Activated naive CD8-positive, alpha-beta T cell treated with anti-CD3 and anti-CD28 coated beads for 36 hours (primary cell): ENCODE measurements around the gene DYTN. TPM values are rescaled to one million over a fixed set of nuclear protein-coding genes. Genes with fewer than 3 reads are reported as not detected.
"Not testable (repeated sequence)": the region's sequence is repeated elsewhere in the genome, so short reads cannot be mapped to it uniquely, and the experiment has no call there.

Source experiments
- DNase-seq: peaks from one replicate; pipeline ENCODE4 v3.0.0; 2021
- H3K27ac Mint-ChIP-seq: one replicate; pipeline ENCODE4 v1.8.0; 2022; ENCODE audit warnings: mild to moderate bottlenecking, moderate library complexity, mixed read lengths
- H3K27me3 Mint-ChIP-seq: one replicate; pipeline ENCODE4 v1.8.0; 2022; ENCODE audit warnings: mild to moderate bottlenecking, mixed read lengths
- H3K36me3 Mint-ChIP-seq: one replicate; pipeline ENCODE4 v1.8.0; 2021; ENCODE audit warnings: mild to moderate bottlenecking, mixed read lengths
- H3K4me1 Mint-ChIP-seq: one replicate; pipeline ENCODE4 v1.8.0; 2021; ENCODE audit warnings: mixed read lengths
- H3K4me3 Mint-ChIP-seq: one replicate; pipeline ENCODE4 v1.8.0; 2022; ENCODE audit warnings: mild to moderate bottlenecking, moderate library complexity, mixed read lengths
- H3K9me3 Mint-ChIP-seq: one replicate; pipeline ENCODE4 v1.8.0; 2022; ENCODE audit warnings: mixed read lengths
- total RNA-seq, 2 experiments: library from RNA; stranded (reverse); gene quantifications; one replicate each; pipeline ENCODE4 v1.2.3, GENCODE V29; 2021

DYTN gene
- total RNA-seq, 2 experiments from 2014 or later, result not detected

GRCh38 chr2:206715183-206715582, 3.0 kb downstream of the DYTN start:
- H3K4me3 Mint-ChIP-seq, H3K27ac Mint-ChIP-seq, H3K9me3 Mint-ChIP-seq, H3K36me3 Mint-ChIP-seq, H3K4me1 Mint-ChIP-seq, DNase-seq: not testable (repeated sequence)
- H3K27me3 Mint-ChIP-seq, result peaks cover 15% of the 10 kb centered on the region

GRCh38 chr2:206713746-206714145, 4.5 kb downstream of the DYTN start:
- no peaks in the 10 kb centered on the region for H3K36me3 Mint-ChIP-seq
- no peak overlapping the region for H3K27ac Mint-ChIP-seq
- H3K9me3 Mint-ChIP-seq, result no peaks in the 10 kb centered on the region
- DNase-seq, result no peak
- peaks cover 11% of the 10 kb centered on the region for H3K27me3 Mint-ChIP-seq
- H3K4me3 Mint-ChIP-seq, result no peak overlapping the region
- H3K4me1 Mint-ChIP-seq, result peaks cover 3% of the 10 kb centered on the region

DNA sequence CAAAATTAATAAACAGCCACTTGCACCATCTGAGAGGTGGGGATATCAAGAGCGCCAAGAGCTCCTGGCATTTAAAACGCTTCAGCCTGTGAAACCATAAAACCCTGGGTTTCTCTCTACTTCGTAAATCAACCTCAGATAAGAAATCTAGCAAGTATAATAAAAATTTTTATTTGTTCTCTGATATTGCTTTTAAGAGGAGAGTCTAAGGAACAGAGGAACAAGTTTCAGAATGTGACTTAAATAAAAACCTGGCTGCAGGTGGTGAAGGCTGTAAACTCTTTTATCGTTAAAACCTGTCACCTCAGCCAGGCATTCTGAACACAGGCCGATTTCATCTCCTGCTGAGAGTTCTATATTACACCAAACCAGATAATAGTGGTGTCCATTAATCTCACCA, 9.9 kb downstream of the DYTN start:
- Mint-ChIP-seq H3K4me3 (no peak overlapping the region), H3K27me3 (peaks cover 8% of the 10 kb centered on the region), H3K9me3 (no peaks in the 10 kb centered on the region), H3K36me3 (no peaks in the 10 kb centered on the region), H3K4me1 (no peaks in the 10 kb centered on the region), H3K27ac (no peak overlapping the region)
- no peak for DNase-seq

DNA sequence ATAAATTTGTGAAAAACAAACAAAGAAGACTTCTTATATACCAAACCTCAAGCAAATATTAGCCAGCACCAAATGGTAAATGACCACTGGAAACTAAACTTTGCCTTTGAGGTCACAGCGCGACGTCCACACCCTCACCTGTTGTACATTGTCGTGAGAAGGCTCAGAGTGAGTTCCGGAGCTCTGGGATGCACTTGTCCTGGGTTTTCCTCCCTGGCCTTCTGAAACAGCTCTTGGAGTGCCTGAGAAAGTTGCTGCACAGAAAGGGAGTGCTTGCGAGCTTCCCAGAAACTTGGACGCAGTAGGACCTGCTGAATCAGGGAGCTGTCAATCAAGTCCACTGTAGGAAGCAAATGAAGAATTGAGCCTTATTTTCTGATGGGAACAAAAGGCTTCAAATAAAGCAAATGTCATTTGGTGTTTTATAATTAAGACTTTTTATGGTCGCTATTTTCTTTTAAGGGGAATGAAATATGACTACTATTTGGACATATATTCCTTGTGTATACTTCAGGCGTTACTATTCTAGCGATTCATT, 11.0 kb downstream of the DYTN start:
- no peak overlapping the region for H3K4me3 Mint-ChIP-seq
- H3K36me3 Mint-ChIP-seq, result no peaks in the 10 kb centered on the region
- peaks cover 9% of the 10 kb centered on the region for H3K27me3 Mint-ChIP-seq
- H3K27ac Mint-ChIP-seq, result no peak overlapping the region
- no peak for DNase-seq
- no peaks in the 10 kb centered on the region for H3K9me3 Mint-ChIP-seq
- no peaks in the 10 kb centered on the region for H3K4me1 Mint-ChIP-seq

DNA sequence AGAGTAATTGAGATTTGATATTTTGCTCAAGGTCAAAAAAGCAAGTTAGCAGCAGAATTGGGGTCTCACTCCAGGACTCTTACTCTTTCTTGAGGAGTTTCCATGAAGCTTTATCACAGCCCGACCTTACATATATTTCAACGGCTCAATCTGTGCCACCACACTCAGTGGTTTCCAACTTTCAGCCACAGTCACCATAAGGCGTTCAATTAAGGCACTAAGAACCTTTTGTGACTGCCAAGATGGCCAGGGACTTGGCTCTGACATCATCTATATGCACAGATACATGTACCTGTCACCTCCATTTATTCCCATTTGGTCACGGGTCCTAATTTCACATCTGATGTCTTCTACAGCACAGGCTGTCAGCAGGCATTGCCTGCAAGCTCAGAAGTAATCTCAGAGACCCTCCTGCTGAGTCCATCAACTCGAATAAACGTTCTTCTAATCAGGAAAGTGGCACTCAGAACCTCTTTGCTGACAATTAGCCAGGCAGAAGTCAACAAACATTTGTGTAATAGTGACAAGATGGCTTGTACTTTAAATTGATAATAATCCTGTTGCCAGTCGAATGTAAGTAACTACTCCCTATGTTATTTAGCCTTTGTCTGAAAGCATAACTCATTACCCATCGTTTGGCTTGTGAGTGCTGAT, 16.1 kb downstream of the DYTN start:
- DNase-seq, result no peak
- no peak overlapping the region for H3K4me3 Mint-ChIP-seq
- peaks cover 5% of the 10 kb centered on the region for H3K4me1 Mint-ChIP-seq
- H3K27ac Mint-ChIP-seq, result no peak overlapping the region
- no peaks in the 10 kb centered on the region for H3K36me3 Mint-ChIP-seq
- no peaks in the 10 kb centered on the region for H3K9me3 Mint-ChIP-seq
- peaks cover 13% of the 10 kb centered on the region for H3K27me3 Mint-ChIP-seq

GRCh38 chr2:206700156-206700555, 18.0 kb downstream of the DYTN start:
- peaks cover 5% of the 10 kb centered on the region for H3K4me1 Mint-ChIP-seq
- H3K4me3 Mint-ChIP-seq, result no peak overlapping the region
- no peak for DNase-seq
- H3K36me3 Mint-ChIP-seq, result no peaks in the 10 kb centered on the region
- H3K9me3 Mint-ChIP-seq, result no peaks in the 10 kb centered on the region
- H3K27ac Mint-ChIP-seq, result no peak overlapping the region
- H3K27me3 Mint-ChIP-seq, result peaks cover 13% of the 10 kb centered on the region

DNA sequence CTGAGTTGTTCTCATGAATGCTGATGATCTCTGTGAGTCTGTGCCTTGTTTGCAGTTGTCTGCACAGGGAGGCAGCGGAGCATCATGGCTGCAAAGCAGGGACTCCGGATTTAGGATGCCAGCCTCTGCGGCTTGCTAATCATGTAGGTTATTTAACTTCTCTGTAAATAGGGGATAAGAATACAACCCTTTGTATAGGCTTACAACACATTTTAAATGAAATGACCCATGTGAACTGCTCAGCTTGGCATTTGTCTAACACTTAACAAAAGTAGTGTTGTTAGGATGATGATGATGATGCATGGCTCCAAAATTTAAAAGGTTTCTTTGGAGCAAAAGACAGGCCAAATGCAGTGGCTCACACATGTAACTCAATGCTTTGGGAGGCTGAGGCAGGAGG, 19.4 kb downstream of the DYTN start:
- Mint-ChIP-seq H3K27me3 (peaks cover 13% of the 10 kb centered on the region), H3K4me3 (no peak overlapping the region), H3K27ac (no peak overlapping the region), H3K9me3 (no peaks in the 10 kb centered on the region), H3K36me3 (no peaks in the 10 kb centered on the region), H3K4me1 (peaks cover 5% of the 10 kb centered on the region)
- no peak for DNase-seq

DNA sequence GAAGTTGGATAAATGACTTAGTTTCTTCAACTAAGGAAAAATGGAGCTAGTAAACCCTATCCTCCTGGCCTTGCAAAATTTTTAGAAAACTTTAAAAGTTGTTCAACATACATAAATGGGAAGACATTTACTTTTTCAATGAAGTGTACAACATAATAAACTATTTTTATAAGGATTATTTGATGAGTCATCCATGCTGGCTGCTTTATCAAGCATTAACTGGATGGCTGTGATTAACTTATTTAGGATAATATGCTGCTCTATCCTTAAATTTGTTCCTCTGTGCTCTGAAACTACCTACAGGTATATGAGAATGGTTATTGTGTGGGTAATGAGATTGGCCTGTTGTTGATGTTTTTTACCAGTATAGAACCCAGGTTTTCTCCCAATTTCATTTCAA, 21.3 kb downstream of the DYTN start:
- Mint-ChIP-seq H3K4me3 (no peak overlapping the region), H3K27me3 (peaks cover 8% of the 10 kb centered on the region), H3K4me1 (peaks cover 5% of the 10 kb centered on the region), H3K36me3 (no peaks in the 10 kb centered on the region), H3K9me3 (no peaks in the 10 kb centered on the region), H3K27ac (no peak overlapping the region)
- no peak for DNase-seq

DNA sequence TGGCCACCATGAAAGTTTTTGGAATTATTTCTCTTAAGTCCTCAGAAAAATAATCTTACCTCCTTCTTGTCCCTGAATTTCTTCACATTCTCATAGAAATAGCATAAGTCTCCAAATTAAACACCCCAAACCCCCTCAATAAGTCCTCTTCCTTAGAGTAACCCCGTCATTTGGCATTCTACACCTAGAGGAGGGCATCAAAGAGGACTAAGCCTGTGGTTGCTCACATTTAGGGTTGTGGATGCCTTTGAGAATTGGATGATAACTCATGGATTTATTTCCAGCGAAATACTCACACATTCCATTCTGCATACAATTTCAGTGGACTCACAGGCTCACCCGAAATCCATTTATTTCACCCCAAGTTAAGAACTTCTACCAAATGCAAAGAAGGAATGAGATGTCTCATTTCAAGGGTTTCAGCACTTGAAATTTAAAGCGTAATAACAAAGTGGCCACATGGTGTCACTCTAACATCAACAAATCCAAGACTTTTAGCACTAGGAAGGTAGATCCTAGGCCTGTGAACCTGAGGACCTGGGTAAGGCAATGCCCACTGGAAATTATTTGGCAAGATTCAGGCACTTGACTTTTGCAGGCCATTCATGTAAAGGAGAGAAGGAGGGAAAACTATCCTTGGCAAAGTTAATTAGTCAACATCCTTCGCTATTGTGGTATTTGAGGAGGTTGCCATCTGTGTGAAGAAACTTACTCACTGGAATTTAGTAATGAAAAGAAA, 24.6 kb downstream of the DYTN start:
- Mint-ChIP-seq H3K4me3 (no peak overlapping the region), H3K36me3 (no peaks in the 10 kb centered on the region), H3K27me3 (peaks cover 8% of the 10 kb centered on the region), H3K9me3 (no peaks in the 10 kb centered on the region), H3K4me1 (peaks cover 5% of the 10 kb centered on the region), H3K27ac (no peak overlapping the region)
- peak; percentile 6 for DNase-seq

DNA sequence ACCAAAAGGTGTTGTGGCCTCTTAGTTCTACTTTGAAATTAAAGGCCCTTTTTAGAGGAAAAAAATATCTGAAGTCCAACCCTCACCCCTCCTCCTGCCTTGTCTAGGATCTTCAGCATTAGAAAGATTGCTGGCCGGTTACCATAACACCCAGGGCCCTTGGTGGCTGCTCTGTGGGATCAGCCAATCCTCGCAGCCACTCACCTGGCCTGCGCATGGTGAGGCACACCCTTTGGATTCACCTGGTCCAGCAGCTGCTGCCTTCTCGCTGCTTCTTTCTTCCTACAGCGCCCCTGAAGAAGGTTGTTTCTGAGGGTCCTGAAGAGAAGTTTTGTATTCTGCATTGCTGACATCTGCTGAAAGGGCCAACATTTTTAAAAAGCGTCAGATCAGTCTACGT, 25.2 kb downstream of the DYTN start:
- Mint-ChIP-seq H3K27ac (no peak overlapping the region), H3K4me3 (no peak overlapping the region), H3K27me3 (peaks cover 8% of the 10 kb centered on the region), H3K4me1 (peaks cover 8% of the 10 kb centered on the region), H3K36me3 (no peaks in the 10 kb centered on the region), H3K9me3 (no peaks in the 10 kb centered on the region)
- DNase-seq, result no peak

DNA sequence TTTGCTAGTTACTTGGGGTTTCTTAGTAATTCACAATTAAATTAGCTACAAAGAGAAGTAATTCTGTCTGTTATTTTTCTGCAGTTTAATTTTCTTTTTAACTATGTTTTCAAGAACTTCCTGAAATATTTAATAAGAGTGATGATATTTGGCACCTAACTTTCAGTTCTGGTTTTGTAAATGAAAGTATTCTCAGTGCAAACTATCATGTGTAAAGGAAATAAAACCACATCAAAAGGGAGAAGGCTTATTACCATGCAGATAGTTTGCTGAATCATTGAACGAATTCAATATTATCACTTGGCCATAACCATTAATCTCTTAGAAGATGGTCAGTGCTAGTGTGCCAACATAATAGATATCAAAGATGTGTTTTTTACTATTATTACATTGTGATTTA, 29.2 kb downstream of the DYTN start:
- Mint-ChIP-seq H3K4me3 (no peak overlapping the region), H3K36me3 (no peaks in the 10 kb centered on the region), H3K4me1 (peaks cover 8% of the 10 kb centered on the region), H3K27ac (no peak overlapping the region), H3K9me3 (no peaks in the 10 kb centered on the region), H3K27me3 (peaks cover 15% of the 10 kb centered on the region)
- DNase-seq, result no peak

GRCh38 chr2:206688453-206688852, 29.7 kb downstream of the DYTN start:
- Mint-ChIP-seq H3K4me1 (peaks cover 8% of the 10 kb centered on the region), H3K9me3 (no peaks in the 10 kb centered on the region), H3K4me3 (no peak overlapping the region), H3K27me3 (peaks cover 20% of the 10 kb centered on the region), H3K27ac (no peak overlapping the region), H3K36me3 (no peaks in the 10 kb centered on the region)
- no peak for DNase-seq

GRCh38 chr2:206683546-206683945, 34.6 kb downstream of the DYTN start:
- Mint-ChIP-seq H3K4me3 (no peak overlapping the region), H3K27me3 (peaks cover 24% of the 10 kb centered on the region), H3K9me3 (no peaks in the 10 kb centered on the region), H3K27ac (no peak overlapping the region), H3K36me3 (no peaks in the 10 kb centered on the region), H3K4me1 (peaks cover 3% of the 10 kb centered on the region)
- DNase-seq, result no peak

GRCh38 chr2:206670531-206671319, 47.5 kb downstream of the DYTN start:
- H3K27ac Mint-ChIP-seq, result no peak overlapping the region

GRCh38 chr2:206665251-206665650, 52.9 kb downstream of the DYTN start:
- Mint-ChIP-seq H3K36me3 (no peaks in the 10 kb centered on the region), H3K27me3 (peaks cover 11% of the 10 kb centered on the region), H3K4me3 (no peak overlapping the region), H3K4me1 (peaks cover 2% of the 10 kb centered on the region), H3K9me3 (no peaks in the 10 kb centered on the region), H3K27ac (no peak overlapping the region)
- no peak for DNase-seq

More at GRCh38 chr2:206670531-206671319, 47.5 kb downstream of the DYTN start:
- no peak for DNase-seq
- Mint-ChIP-seq H3K4me3 (no peak overlapping the region), H3K9me3 (no peaks in the 10 kb centered on the region), H3K36me3 (no peaks in the 10 kb centered on the region), H3K27me3 (peaks cover 19% of the 10 kb centered on the region), H3K4me1 (no peaks in the 10 kb centered on the region)
